WTC11 (cell line): ENCODE data around the gene CAPN11. TPM values are rescaled to one million over a fixed set of nuclear protein-coding genes. Genes with fewer than 3 reads are reported as not detected.

ENCODE experiments used
- ATAC-seq: fragments of 200-7000 bp; cut with Tn5 transposase; 2 replicates; pipeline ENCODE4 v1.10.0; 2021; ENCODE audit warnings: mild to moderate bottlenecking, moderate library complexity
- CTCF ChIA-PET: fragments of 300-600 bp; sonication (Branson Sonifier 250); formaldehyde crosslinking; loops from one replicate; lab custom pipeline; 2021; ENCODE audit warnings: antibody characterized with exemption; lab: Charles Lee
- POLR2A ChIA-PET: fragments of 350-600 bp; sonication (Branson Sonifier 250); formaldehyde crosslinking; loops from one replicate; lab custom pipeline; 2021; ENCODE audit warnings: antibody characterized with exemption; lab: Charles Lee
- DNase-seq: peaks from one replicate; pipeline ENCODE4 v3.0.0; 2021; ENCODE audit warnings: low spot score
- H3K27ac Mint-ChIP-seq: 2 replicates; pipeline ENCODE4 v1.8.0; 2021; ENCODE audit warnings: mixed read lengths
- H3K27me3 Mint-ChIP-seq: 2 replicates; pipeline ENCODE4 v1.8.0; 2021; ENCODE audit warnings: low read depth, mild to moderate bottlenecking, moderate library complexity, mixed read lengths
- H3K36me3 Mint-ChIP-seq: 2 replicates; pipeline ENCODE4 v1.8.0; 2021; ENCODE audit warnings: mixed read lengths
- H3K4me1 Mint-ChIP-seq: 2 replicates; pipeline ENCODE4 v1.8.0; 2022; ENCODE audit warnings: mixed read lengths
- H3K4me3 Mint-ChIP-seq: 2 replicates; pipeline ENCODE4 v1.8.0; 2021; ENCODE audit warnings: mild to moderate bottlenecking, moderate library complexity, mixed read lengths
- H3K9me3 Mint-ChIP-seq: 2 replicates; pipeline ENCODE4 v1.8.0; 2021; ENCODE audit warnings: mixed read lengths
- CREM ChIP-seq: sonication (generic); formaldehyde crosslinking; IDR thresholded peaks from 2 replicates; pipeline ENCODE4 v1.8.1; 2022; ENCODE audit warnings: mild to moderate bottlenecking, missing genetic modification reagents, moderate library complexity
- EMX1 ChIP-seq: fragments of 250-450 bp; sonication (Bioruptor Pico); IDR thresholded peaks from 2 replicates; pipeline ENCODE4 v1.8.0; 2021; ENCODE audit warnings: mild to moderate bottlenecking
- GABPB1 ChIP-seq: sonication (generic); formaldehyde crosslinking; IDR thresholded peaks from 2 replicates; pipeline ENCODE4 v1.8.1; 2023; ENCODE audit warnings: mild to moderate bottlenecking, missing genetic modification reagents
- IRF2 ChIP-seq: sonication (generic); formaldehyde crosslinking; IDR thresholded peaks from 2 replicates; pipeline ENCODE4 v1.8.0; 2022; ENCODE audit warnings: low read depth, missing genetic modification reagents, borderline replicate concordance
- JUN ChIP-seq: sonication (generic); formaldehyde crosslinking; IDR thresholded peaks from 2 replicates; pipeline ENCODE4 v1.8.0; 2023; ENCODE audit warnings: mild to moderate bottlenecking, missing genetic modification reagents
- KAT7 ChIP-seq: sonication (generic); formaldehyde crosslinking; IDR thresholded peaks from 2 replicates; pipeline ENCODE4 v1.8.1; 2023; ENCODE audit warnings: missing genetic modification reagents, mild to moderate bottlenecking, borderline replicate concordance
- NR3C1 ChIP-seq: sonication (generic); formaldehyde crosslinking; conservative IDR thresholded peaks from 2 replicates; pipeline ENCODE4 v1.8.1; 2023; ENCODE audit warnings: low read depth, mild to moderate bottlenecking, missing genetic modification reagents
- RORB ChIP-seq: fragments of 250-450 bp; sonication (Bioruptor Pico); IDR thresholded peaks from 2 replicates; pipeline ENCODE4 v1.9.0; 2021; ENCODE audit warnings: mild to moderate bottlenecking
- SOX15 ChIP-seq: fragments of 250-450 bp; sonication (Bioruptor Pico); IDR thresholded peaks from 2 replicates; pipeline ENCODE4 v1.9.0; 2021; ENCODE audit warnings: mild to moderate bottlenecking
- TCF7 ChIP-seq: sonication (generic); formaldehyde crosslinking; IDR thresholded peaks from 2 replicates; pipeline ENCODE4 v1.8.0; 2022; ENCODE audit warnings: mild to moderate bottlenecking, low read depth, missing genetic modification reagents, moderate library complexity
- ZNF138 ChIP-seq: sonication (generic); formaldehyde crosslinking; conservative IDR thresholded peaks from 2 replicates; pipeline ENCODE4 v1.8.1; 2022; ENCODE audit warnings: mild to moderate bottlenecking, moderate library complexity, missing genetic modification reagents
- ZNF416 ChIP-seq: fragments of 250-450 bp; sonication (Bioruptor Pico); IDR thresholded peaks from 2 replicates; pipeline ENCODE4 v1.9.0; 2021; ENCODE audit warnings: mild to moderate bottlenecking, inconsistent platforms
- total RNA-seq: library from RNA; stranded (reverse); gene quantifications from 3 replicates; pipeline ENCODE4 v1.2.3, GENCODE V29; 2021
- TF ChIP-seq, protein P1 (sequence below): sonication (generic); formaldehyde crosslinking; IDR thresholded peaks from 2 replicates; pipeline ENCODE4 v1.8.0; 2023; ENCODE audit warnings: mild to moderate bottlenecking, missing genetic modification reagents
- TF ChIP-seq, protein P2 (sequence below): sonication (generic); formaldehyde crosslinking; IDR thresholded peaks from 2 replicates; pipeline ENCODE4 v1.8.1; 2023; ENCODE audit warnings: mild to moderate bottlenecking, missing genetic modification reagents
- TF ChIP-seq, protein P3 (sequence below): sonication (generic); formaldehyde crosslinking; IDR thresholded peaks from 2 replicates; pipeline ENCODE4 v1.8.0; 2022; ENCODE audit warnings: mild to moderate bottlenecking, missing genetic modification reagents
- TF ChIP-seq, protein P4 (sequence below): fragments of 250-450 bp; sonication (Bioruptor Pico); IDR thresholded peaks from 2 replicates; pipeline ENCODE4 v1.9.0; 2021; ENCODE audit warnings: mild to moderate bottlenecking
- TF ChIP-seq, protein P5 (sequence below): fragments of 250-450 bp; sonication (Bioruptor Pico); IDR thresholded peaks from 2 replicates; pipeline ENCODE4 v2.1.2; 2022; ENCODE audit warnings: mild to moderate bottlenecking, moderate library complexity
- TF ChIP-seq, protein P6 (sequence below): sonication (generic); formaldehyde crosslinking; IDR thresholded peaks from 2 replicates; pipeline ENCODE4 v1.8.1; 2022; ENCODE audit warnings: mild to moderate bottlenecking, missing genetic modification reagents, moderate library complexity, borderline replicate concordance
- TF ChIP-seq, protein P7 (sequence below): sonication (generic); formaldehyde crosslinking; IDR thresholded peaks from 2 replicates; pipeline ENCODE4 v1.8.1; 2022; ENCODE audit warnings: low read depth, mild to moderate bottlenecking, moderate library complexity, missing genetic modification reagents, borderline replicate concordance

The CAPN11 gene
- total RNA-seq, 1 experiment from 2014 or later, result 2.3 TPM

DNA sequence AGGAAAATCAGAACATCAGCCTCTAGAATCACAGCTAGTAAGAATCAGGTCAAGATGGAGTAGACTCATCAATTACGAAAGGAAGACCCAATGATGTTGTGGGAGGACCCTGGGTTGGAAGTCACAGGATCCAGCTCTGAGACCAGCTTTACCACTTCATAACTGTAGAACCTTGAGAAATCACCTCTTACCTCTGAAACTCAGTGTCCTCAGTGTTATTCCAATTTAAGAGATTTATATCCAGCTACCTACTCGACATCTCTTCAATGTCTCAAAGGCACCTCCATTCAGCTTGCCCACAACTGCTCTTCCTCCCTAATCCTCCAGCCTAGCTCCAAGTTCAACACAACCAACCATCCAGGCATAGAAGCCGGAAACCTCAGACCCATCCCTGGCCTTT is 47.7 kb upstream of the CAPN11 start (continued):
- TF ChIP-seq, protein P1, sequence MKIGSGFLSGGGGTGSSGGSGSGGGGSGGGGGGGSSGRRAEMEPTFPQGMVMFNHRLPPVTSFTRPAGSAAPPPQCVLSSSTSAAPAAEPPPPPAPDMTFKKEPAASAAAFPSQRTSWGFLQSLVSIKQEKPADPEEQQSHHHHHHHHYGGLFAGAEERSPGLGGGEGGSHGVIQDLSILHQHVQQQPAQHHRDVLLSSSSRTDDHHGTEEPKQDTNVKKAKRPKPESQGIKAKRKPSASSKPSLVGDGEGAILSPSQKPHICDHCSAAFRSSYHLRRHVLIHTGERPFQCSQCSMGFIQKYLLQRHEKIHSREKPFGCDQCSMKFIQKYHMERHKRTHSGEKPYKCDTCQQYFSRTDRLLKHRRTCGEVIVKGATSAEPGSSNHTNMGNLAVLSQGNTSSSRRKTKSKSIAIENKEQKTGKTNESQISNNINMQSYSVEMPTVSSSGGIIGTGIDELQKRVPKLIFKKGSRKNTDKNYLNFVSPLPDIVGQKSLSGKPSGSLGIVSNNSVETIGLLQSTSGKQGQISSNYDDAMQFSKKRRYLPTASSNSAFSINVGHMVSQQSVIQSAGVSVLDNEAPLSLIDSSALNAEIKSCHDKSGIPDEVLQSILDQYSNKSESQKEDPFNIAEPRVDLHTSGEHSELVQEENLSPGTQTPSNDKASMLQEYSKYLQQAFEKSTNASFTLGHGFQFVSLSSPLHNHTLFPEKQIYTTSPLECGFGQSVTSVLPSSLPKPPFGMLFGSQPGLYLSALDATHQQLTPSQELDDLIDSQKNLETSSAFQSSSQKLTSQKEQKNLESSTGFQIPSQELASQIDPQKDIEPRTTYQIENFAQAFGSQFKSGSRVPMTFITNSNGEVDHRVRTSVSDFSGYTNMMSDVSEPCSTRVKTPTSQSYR (CRISPR knock-in tag), result no peak
- TF ChIP-seq ZNF138 (CRISPR knock-in tag) (no peak), ZNF416 (CRISPR knock-in tag) (no peak)
- TF ChIP-seq, protein P2, sequence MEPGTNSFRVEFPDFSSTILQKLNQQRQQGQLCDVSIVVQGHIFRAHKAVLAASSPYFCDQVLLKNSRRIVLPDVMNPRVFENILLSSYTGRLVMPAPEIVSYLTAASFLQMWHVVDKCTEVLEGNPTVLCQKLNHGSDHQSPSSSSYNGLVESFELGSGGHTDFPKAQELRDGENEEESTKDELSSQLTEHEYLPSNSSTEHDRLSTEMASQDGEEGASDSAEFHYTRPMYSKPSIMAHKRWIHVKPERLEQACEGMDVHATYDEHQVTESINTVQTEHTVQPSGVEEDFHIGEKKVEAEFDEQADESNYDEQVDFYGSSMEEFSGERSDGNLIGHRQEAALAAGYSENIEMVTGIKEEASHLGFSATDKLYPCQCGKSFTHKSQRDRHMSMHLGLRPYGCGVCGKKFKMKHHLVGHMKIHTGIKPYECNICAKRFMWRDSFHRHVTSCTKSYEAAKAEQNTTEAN (CRISPR knock-in tag), result no peak
- TF ChIP-seq, protein P3, sequence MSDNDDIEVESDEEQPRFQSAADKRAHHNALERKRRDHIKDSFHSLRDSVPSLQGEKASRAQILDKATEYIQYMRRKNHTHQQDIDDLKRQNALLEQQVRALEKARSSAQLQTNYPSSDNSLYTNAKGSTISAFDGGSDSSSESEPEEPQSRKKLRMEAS, result no peak

DNA sequence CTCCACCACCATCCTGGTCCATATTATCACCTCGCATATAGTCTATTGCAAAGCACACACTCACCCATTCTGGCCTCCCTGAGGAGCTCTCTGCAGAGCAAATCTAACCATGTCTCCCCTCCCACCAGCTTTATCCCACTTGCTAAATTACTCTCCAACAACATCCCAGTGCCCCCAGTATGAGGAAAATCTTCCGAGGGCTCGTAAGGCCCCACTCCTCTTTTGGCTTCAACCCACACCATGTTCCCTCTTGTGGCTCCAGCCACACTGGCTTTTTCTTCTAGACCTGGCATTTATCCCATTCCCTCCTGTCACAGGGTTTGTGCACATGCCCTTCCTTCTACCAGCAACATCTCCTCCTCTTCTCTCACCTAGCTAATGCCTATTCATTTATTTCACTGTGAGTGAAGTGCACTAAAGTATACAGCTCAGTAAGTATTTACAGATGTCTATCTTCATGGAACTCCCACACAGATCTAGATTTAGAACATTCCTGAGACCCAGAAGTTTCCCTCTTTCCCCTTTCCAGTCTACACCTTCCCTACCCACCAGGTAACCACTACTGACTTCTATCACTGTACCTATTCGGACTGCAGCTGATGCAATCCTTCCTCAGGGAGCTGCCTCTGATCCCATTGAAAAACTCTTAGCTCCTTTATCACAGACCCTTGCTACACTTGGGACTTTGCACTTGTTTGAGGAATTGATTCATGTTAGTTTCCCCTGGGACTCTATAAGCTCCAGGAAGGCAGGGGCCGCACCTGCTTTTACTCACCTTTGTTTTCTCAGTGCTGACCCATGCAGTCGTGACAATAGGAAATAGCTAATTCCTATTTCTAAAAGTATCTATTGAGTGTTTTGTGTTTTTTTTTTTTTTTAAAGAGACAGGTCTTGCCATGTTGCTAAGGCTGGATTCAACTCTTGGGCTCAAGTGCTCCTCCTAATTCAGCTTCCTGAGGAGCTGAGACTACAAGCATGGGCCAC is 46.9 kb upstream of the CAPN11 start:
- H3K27me3 Mint-ChIP-seq, result no peaks in the 10 kb centered on the region
- no peak overlapping the region for H3K27ac Mint-ChIP-seq
- POLR2A ChIA-PET, result no interaction called here
- peak; percentile 99 for TF ChIP-seq GABPB1
- no peak for TF ChIP-seq JUN (CRISPR knock-in tag)
- ATAC-seq, result no peak
- H3K9me3 Mint-ChIP-seq, result no peaks in the 10 kb centered on the region
- H3K4me1 Mint-ChIP-seq, result no peaks in the 10 kb centered on the region
- CTCF ChIA-PET, result interaction anchor here (0.6 to 2.3 kb wide), 7 partner anchors 9 to 125 kb away, joined by 3 to 9 read pairs (median 3); no protein-coding TSS in a partner anchor
- no peak for DNase-seq
- peaks cover 67% of the 10 kb centered on the region for H3K36me3 Mint-ChIP-seq
- no peak overlapping the region for H3K4me3 Mint-ChIP-seq

DNA sequence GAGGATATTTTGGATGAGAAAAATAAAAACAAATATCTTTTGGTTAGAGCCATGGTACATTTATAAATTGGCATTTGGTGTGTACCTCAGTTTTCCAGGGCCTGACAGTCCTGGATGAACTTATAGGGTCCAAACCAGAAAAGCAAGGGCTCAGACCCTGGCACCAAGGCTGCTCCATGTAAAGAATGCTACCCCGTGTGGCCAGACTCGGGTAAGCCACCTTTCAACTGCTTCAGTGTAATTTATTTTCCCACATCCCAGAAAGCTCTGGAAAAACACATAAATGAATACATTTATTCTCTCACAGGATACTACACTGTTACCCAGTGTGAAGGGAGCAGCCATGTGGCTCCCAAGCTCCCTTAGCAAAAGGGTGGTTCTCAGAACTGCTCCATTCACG is 45.2 kb upstream of the CAPN11 start:
- Mint-ChIP-seq H3K9me3 (no peaks in the 10 kb centered on the region), H3K27me3 (no peaks in the 10 kb centered on the region), H3K27ac (no peak overlapping the region), H3K36me3 (peaks cover 59% of the 10 kb centered on the region), H3K4me3 (no peak overlapping the region), H3K4me1 (peaks cover 8% of the 10 kb centered on the region; the same call in 1 of the 2 replicates)
- ChIA-PET CTCF (interaction anchor here (0.6 to 1.1 kb wide), 5 partner anchors 13 to 132 kb away, joined by 3 to 6 read pairs (median 3); no protein-coding TSS in a partner anchor), POLR2A (no interaction called here)
- ATAC-seq (peak; percentile 67), DNase-seq (no peak)
- TF ChIP-seq KAT7 (CRISPR knock-in tag), result no peak
- TF ChIP-seq, protein P4, sequence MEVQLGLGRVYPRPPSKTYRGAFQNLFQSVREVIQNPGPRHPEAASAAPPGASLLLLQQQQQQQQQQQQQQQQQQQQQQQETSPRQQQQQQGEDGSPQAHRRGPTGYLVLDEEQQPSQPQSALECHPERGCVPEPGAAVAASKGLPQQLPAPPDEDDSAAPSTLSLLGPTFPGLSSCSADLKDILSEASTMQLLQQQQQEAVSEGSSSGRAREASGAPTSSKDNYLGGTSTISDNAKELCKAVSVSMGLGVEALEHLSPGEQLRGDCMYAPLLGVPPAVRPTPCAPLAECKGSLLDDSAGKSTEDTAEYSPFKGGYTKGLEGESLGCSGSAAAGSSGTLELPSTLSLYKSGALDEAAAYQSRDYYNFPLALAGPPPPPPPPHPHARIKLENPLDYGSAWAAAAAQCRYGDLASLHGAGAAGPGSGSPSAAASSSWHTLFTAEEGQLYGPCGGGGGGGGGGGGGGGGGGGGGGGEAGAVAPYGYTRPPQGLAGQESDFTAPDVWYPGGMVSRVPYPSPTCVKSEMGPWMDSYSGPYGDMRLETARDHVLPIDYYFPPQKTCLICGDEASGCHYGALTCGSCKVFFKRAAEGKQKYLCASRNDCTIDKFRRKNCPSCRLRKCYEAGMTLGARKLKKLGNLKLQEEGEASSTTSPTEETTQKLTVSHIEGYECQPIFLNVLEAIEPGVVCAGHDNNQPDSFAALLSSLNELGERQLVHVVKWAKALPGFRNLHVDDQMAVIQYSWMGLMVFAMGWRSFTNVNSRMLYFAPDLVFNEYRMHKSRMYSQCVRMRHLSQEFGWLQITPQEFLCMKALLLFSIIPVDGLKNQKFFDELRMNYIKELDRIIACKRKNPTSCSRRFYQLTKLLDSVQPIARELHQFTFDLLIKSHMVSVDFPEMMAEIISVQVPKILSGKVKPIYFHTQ, result no peak
- TF ChIP-seq, protein P5, sequence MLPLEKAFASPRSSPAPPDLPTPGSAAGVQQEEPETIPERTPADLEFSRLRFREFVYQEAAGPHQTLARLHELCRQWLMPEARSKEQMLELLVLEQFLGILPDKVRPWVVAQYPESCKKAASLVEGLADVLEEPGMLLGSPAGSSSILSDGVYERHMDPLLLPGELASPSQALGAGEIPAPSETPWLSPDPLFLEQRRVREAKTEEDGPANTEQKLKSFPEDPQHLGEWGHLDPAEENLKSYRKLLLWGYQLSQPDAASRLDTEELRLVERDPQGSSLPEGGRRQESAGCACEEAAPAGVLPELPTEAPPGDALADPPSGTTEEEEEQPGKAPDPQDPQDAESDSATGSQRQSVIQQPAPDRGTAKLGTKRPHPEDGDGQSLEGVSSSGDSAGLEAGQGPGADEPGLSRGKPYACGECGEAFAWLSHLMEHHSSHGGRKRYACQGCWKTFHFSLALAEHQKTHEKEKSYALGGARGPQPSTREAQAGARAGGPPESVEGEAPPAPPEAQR, result no peak
- TF ChIP-seq, protein P6, sequence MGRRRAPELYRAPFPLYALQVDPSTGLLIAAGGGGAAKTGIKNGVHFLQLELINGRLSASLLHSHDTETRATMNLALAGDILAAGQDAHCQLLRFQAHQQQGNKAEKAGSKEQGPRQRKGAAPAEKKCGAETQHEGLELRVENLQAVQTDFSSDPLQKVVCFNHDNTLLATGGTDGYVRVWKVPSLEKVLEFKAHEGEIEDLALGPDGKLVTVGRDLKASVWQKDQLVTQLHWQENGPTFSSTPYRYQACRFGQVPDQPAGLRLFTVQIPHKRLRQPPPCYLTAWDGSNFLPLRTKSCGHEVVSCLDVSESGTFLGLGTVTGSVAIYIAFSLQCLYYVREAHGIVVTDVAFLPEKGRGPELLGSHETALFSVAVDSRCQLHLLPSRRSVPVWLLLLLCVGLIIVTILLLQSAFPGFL (CRISPR knock-in tag), result no peak
- no peak for TF ChIP-seq SOX15
- no peak for TF ChIP-seq IRF2 (CRISPR knock-in tag)
- TF ChIP-seq NR3C1, result no peak
- no peak for TF ChIP-seq RORB (CRISPR knock-in tag)
- TF ChIP-seq ZNF138 (CRISPR knock-in tag), result no peak
- TF ChIP-seq TCF7 (CRISPR knock-in tag), result no peak
- no peak for TF ChIP-seq CREM (CRISPR knock-in tag)
- TF ChIP-seq, protein P7, sequence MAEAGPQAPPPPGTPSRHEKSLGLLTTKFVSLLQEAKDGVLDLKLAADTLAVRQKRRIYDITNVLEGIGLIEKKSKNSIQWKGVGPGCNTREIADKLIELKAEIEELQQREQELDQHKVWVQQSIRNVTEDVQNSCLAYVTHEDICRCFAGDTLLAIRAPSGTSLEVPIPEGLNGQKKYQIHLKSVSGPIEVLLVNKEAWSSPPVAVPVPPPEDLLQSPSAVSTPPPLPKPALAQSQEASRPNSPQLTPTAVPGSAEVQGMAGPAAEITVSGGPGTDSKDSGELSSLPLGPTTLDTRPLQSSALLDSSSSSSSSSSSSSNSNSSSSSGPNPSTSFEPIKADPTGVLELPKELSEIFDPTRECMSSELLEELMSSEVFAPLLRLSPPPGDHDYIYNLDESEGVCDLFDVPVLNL, result no peak
- TF ChIP-seq EMX1 (CRISPR knock-in tag), result no peak
